GM21515 (cell line): ENCODE measurements around the gene EYA4.
"Not testable (repeated sequence)": the region's sequence is repeated elsewhere in the genome, so short reads cannot be mapped to it uniquely, and the experiment has no call there.

Source experiments
- ATAC-seq: cut with Tn5 transposase; IDR thresholded peaks from one replicate; pipeline ENCODE4 v1.9.1; 2021; ENCODE audit not compliant: unreplicated experiment

Gene EYA4

GRCh38 chr6:133505681-133506080 lies 264.5 kb downstream of the EYA4 start:
- ATAC-seq: no peak

- ATAC-seq: no peak
Observed at GRCh38 chr6:133512410-133513016, 271.4 kb downstream of the EYA4 start.

GRCh38 chr6:133523816-133524215 lies 282.7 kb downstream of the EYA4 start:
- no peak for ATAC-seq

GRCh38 chr6:133526436-133526835 lies 285.3 kb downstream of the EYA4 start:
- ATAC-seq: no peak

GRCh38 chr6:133528566-133528965 lies 287.4 kb downstream of the EYA4 start:
- no peak for ATAC-seq

- ATAC-seq: no peak
Observed at GRCh38 chr6:133532908-133533307, 291.8 kb downstream of the EYA4 start.

GRCh38 chr6:133539502-133540259 lies 298.5 kb downstream of the EYA4 start:
- ATAC-seq: no peak

GRCh38 chr6:133540361-133540760 lies 299.2 kb downstream of the EYA4 start:
- no peak for ATAC-seq

GRCh38 chr6:133541040-133541439 lies 299.9 kb downstream of the EYA4 start:
- no peak for ATAC-seq

GRCh38 chr6:133542056-133542821 lies 301.1 kb downstream of the EYA4 start:
- ATAC-seq: no peak

GRCh38 chr6:133544419-133544818 lies 303.3 kb downstream of the EYA4 start:
- ATAC-seq: no peak

GRCh38 chr6:133546098-133546497 lies 304.9 kb downstream of the EYA4 start:
- no peak for ATAC-seq

- no peak for ATAC-seq
Observed at GRCh38 chr6:133547136-133547535, 306.0 kb downstream of the EYA4 start.

GRCh38 chr6:133548423-133549159 lies 307.4 kb downstream of the EYA4 start:
- ATAC-seq: no peak

- ATAC-seq: no peak
Observed at GRCh38 chr6:133549371-133549801, 308.2 kb downstream of the EYA4 start.

- no peak for ATAC-seq
Observed at GRCh38 chr6:133550026-133550425, 308.9 kb downstream of the EYA4 start.

GRCh38 chr6:133551436-133551835 lies 310.3 kb downstream of the EYA4 start:
- no peak for ATAC-seq

GRCh38 chr6:133551847-133552341 lies 310.7 kb downstream of the EYA4 start:
- ATAC-seq: no peak

- peak; percentile 82 for ATAC-seq
Observed at GRCh38 chr6:133553652-133554051, 312.5 kb downstream of the EYA4 start.

- ATAC-seq: not testable (repeated sequence)
Observed at GRCh38 chr6:133554121-133554520, 313.0 kb downstream of the EYA4 start.

- ATAC-seq: no peak
Observed at GRCh38 chr6:133555685-133556084, 314.5 kb downstream of the EYA4 start.
